Bone marrow (tissue), 2 donors: Measurements from ENCODE around the gene FKBP6.
A peak's percentile ranks its signal among the peaks of the same experiment; 100 is the strongest.
"Not testable (repeated sequence)": the region's sequence is repeated elsewhere in the genome, so short reads cannot be mapped to it uniquely, and the experiment has no call there.

Experiments used
- DNase-seq, 2 donors: peaks; one replicate each; lab custom pipeline; 2025; lab: John Stamatoyannopoulos, UW

Gene FKBP6

DNA sequence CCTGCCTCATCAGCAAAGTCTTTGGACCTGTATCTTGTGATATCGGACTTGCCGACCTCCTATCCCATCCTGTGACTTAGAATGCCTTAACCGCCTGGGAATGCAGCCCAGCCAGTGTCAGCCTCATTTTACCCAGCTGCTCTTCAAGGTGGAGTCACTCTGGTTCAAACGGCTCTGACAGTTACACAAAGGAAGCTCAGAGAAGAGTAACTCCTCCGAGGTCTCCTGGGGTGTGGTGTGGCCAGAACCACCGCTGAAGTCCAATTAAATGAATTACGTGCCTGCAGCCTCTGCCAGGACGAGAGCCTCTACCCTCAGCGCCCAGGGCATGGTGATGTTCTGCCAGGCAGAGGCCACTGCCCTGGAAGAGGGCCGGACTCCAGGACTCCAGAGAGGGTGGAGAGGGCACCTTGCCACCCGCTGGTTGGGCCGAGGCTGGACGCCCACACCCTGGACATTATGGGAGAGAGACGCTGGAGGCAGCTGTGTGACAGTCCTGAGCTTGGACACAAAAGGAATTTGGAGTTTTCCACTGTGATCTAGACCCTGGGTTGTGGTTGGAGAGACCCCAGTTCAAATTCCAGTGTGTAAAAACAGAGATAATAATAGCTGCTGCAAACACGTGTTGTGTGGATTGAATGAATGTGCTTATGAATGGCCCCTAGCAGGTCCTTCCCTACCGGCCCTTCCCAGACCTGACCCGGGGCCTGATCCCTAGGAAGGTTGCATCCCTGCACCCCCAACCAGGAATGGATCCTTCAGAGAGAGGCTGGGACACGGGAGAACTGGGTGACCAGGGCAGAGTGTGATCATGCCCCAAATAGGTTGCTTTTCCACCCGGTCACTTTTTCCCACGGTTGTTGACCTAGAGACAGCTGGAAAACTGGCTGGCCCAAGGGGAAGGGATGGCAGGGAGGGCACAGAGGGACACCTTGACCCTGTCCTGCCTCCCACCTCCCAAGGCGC is 67.9 kb downstream of the FKBP6 start:
- no peak for DNase-seq

DNA sequence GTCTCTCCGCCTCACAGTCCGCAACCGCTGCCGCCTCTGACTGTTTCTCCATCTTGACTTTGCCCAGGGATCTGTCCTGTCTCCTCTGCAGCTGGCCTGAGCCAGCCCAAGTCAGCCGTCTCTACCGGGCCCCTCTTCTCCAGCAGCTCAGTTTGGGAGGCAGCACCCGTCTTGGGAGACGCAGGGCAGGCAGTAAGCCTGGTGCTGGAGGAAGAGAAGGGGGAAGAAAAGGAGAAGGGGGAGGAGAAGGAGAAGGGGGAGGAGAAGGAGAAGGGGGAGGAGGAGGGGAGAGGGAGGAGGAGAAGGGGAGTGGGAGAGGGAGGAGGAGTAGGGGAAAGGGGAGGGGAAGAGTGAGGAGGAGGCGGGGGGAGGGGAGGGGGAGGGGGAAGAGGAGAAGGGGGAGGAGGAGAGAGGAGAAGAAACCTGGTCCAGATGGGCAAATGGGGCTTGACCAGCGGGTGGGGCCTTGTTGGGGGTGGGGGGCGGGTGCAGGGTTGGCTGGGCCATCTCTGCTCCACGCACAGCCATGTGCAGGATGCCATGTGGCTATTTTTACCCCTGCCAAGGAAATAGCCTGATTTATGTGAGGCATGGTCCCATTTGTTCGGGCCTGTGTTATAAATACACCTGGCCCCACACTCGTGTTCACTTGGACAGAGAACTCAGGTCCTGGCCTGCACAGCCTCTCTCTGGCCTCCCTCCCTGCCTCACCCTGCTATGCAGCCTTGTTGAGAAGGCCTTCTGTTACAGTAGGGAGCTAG is 69.7 kb downstream of the FKBP6 start:
- DNase-seq, result no peak

DNA sequence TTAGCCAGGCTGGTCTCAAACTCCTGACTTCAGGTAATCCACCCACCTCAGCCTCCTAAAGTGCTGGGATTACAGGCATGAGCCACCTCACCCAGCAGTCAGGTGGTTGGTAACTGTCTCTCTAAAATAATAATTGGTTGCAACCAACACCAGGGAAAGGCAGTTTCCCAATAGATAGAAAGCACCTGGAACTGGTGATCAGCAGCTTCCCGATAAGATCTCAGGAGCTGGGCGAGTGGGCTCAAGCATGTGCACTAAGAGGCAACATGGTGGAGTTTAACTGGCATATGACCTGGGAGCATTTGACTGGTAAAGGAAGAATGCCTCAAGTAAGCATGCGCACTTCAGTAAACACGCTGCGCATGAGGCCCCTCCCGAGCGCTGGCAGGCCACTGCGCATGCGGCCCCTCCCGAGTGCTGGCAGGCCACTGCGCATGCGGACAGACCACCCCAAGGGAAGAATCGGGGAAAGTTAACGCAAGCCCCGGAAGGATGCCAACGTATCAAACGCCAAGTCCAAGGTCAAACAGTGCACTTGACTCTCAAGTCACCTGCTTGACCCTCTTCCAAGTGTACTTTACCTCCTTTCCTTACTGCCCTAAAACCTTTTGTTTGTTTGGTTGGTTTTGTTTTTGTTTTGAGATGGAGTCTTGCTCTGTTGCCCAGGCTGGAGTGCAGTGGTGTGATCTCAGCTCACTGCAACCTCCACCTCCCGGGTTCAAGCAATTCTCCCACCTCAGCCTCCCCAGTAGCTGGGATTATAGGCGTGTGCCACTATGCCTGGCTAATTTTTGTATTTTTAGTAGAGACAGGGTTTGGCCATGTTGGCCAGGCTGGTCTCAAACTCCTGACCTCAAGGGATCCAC is 71.5 kb downstream of the FKBP6 start:
- DNase-seq, result peak in 1 of 2 donors; percentile 11

DNA sequence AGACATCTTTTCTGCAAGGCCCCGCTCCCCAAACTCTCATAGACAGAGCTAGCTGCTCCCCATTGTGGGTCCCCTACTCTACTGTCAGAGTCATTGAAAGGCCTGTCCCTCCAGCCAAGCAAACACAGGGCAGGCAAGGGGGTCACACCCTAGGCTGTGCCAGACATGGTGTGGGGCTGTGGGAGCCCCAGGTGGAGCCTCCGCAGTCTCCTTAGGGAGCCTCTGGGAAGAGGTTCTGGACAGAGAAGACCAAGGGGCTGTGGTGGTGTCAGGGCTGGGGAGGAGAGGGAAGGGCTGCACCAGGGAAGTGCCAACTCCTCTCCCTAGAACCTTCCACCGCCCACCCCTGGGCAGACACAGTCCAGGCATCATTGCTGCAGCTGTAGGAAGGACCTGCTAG is 76.9 kb downstream of the FKBP6 start:
- not testable (repeated sequence) for DNase-seq
